Activated CD4-positive, alpha-beta memory T cell treated with anti-CD3 and anti-CD28 coated beads for 36 hours (primary cell): ENCODE data around the gene ZMIZ1. TPM values are rescaled to one million over a fixed set of nuclear protein-coding genes. Genes with fewer than 3 reads are reported as not detected.

ENCODE experiments used
- CTCF ChIA-PET: fragments of 350-600 bp; sonication (Branson Sonifier 250); formaldehyde crosslinking; loops from one replicate; lab custom pipeline; 2021; ENCODE audit warnings: antibody characterized with exemption, inconsistent platforms; lab: Charles Lee
- POLR2A ChIA-PET: fragments of 350-600 bp; sonication (Branson Sonifier 250); formaldehyde crosslinking; loops from one replicate; lab custom pipeline; 2021; ENCODE audit warnings: antibody characterized with exemption; lab: Charles Lee
- DNase-seq: peaks from one replicate; pipeline ENCODE4 v3.0.0-alpha.2; 2020
- H3K27ac Mint-ChIP-seq: one replicate; pipeline ENCODE4 v1.8.0; 2021; ENCODE audit warnings: mixed read lengths
- H3K27me3 Mint-ChIP-seq: one replicate; pipeline ENCODE4 v1.8.0; 2021; ENCODE audit warnings: mixed read lengths
- H3K36me3 Mint-ChIP-seq: one replicate; pipeline ENCODE4 v1.8.0; 2021; ENCODE audit warnings: mixed read lengths
- H3K4me1 Mint-ChIP-seq: one replicate; pipeline ENCODE4 v1.8.0; 2021; ENCODE audit warnings: low read depth, mixed read lengths
- H3K4me3 Mint-ChIP-seq: one replicate; pipeline ENCODE4 v1.8.0; 2021; ENCODE audit warnings: mild to moderate bottlenecking, mixed read lengths
- H3K9me3 Mint-ChIP-seq: one replicate; pipeline ENCODE4 v1.8.0; 2021; ENCODE audit warnings: mixed read lengths
- intact Hi-C: fragments of 100-400 bp; cut with micrococcal nuclease; formaldehyde crosslinking; loops from one replicate; pipeline ENCODE4 v1.15.1; 2023
- total RNA-seq, 2 experiments: library from RNA; stranded (reverse); gene quantifications; one replicate each; pipeline ENCODE4 v1.2.3, GENCODE V29; 2021

The ZMIZ1 gene
- total RNA-seq, 2 experiments from 2014 or later: 28.5 to 29.2 TPM

- peaks cover 20% of the 10 kb centered on the region for H3K4me1 Mint-ChIP-seq
- ChIA-PET POLR2A (no interaction called here), CTCF (interaction anchor here (0.8 kb wide), 1 partner anchor 113 kb away, joined by 3 read pairs; no protein-coding TSS in a partner anchor)
- no peaks in the 10 kb centered on the region for H3K9me3 Mint-ChIP-seq
- H3K27me3 Mint-ChIP-seq: no peaks in the 10 kb centered on the region
- no peaks in the 10 kb centered on the region for H3K36me3 Mint-ChIP-seq
- no peak overlapping the region for H3K27ac Mint-ChIP-seq
- no peak for DNase-seq
- no peak overlapping the region for H3K4me3 Mint-ChIP-seq
- intact Hi-C loops: no loop called here
Measured at GRCh38 chr10:79262131-79262530, 193.4 kb downstream of the ZMIZ1 start.

- H3K27me3 Mint-ChIP-seq: no peaks in the 10 kb centered on the region
- no peak for DNase-seq
- CTCF ChIA-PET: no interaction called here
- POLR2A ChIA-PET: no interaction called here
- H3K27ac Mint-ChIP-seq: no peak overlapping the region
- H3K36me3 Mint-ChIP-seq: no peaks in the 10 kb centered on the region
- intact Hi-C loops: no loop called here
- no peak overlapping the region for H3K4me3 Mint-ChIP-seq
- no peaks in the 10 kb centered on the region for H3K9me3 Mint-ChIP-seq
- peaks cover 21% of the 10 kb centered on the region for H3K4me1 Mint-ChIP-seq
Measured at GRCh38 chr10:79262959-79263746, 194.4 kb downstream of the ZMIZ1 start.

GRCh38 chr10:79263939-79264338 is 195.2 kb downstream of the ZMIZ1 start:
- Mint-ChIP-seq H3K27me3 (no peaks in the 10 kb centered on the region), H3K4me3 (no peak overlapping the region), H3K9me3 (no peaks in the 10 kb centered on the region), H3K36me3 (no peaks in the 10 kb centered on the region), H3K4me1 (peaks cover 25% of the 10 kb centered on the region), H3K27ac (no peak overlapping the region)
- intact Hi-C loops: no loop called here
- no peak for DNase-seq
- ChIA-PET POLR2A (no interaction called here), CTCF (no interaction called here)

DNA sequence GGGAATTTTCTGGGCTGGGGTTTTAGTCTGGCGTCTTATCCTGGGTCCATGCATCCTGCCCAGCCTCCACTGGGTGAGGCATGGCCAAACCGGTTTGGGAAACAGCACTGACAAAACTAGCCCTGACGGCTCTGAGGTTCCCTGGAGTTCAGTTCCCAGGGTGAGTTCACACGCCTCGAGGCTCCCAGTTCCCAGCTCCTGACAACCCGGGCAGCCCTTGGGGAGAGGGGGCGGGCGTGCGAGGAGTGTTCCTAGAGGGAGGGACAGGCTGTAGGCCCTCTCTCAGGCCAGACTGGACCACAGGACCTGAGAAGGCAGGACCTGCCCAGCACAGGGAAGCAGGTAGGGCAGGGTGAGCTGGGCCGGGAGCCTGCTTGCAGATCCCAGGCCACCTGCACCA is 196.2 kb downstream of the ZMIZ1 start:
- DNase-seq: no peak
- CTCF ChIA-PET: no interaction called here
- H3K9me3 Mint-ChIP-seq: no peaks in the 10 kb centered on the region
- intact Hi-C loops: no loop called here
- no peaks in the 10 kb centered on the region for H3K36me3 Mint-ChIP-seq
- H3K4me1 Mint-ChIP-seq: peaks cover 24% of the 10 kb centered on the region
- no peaks in the 10 kb centered on the region for H3K27me3 Mint-ChIP-seq
- POLR2A ChIA-PET: interaction anchor here (0.8 to 1.8 kb wide), 2 partner anchors 21 to 44 kb away, joined by 3 to 4 read pairs; no protein-coding TSS in a partner anchor
- H3K27ac Mint-ChIP-seq: no peak overlapping the region
- H3K4me3 Mint-ChIP-seq: no peak overlapping the region

- ChIA-PET POLR2A (interaction anchor here (1.3 to 1.8 kb wide), 2 partner anchors 18 to 22 kb away, joined by 3 to 4 read pairs; no protein-coding TSS in a partner anchor), CTCF (no interaction called here)
- H3K27me3 Mint-ChIP-seq: no peaks in the 10 kb centered on the region
- H3K27ac Mint-ChIP-seq: peak overlapping the region; percentile 4
- H3K4me1 Mint-ChIP-seq: peaks cover 23% of the 10 kb centered on the region
- H3K9me3 Mint-ChIP-seq: no peaks in the 10 kb centered on the region
- intact Hi-C loops: loop anchor here (1.0 to 2.0 kb wide), 3 partner anchors 17 to 24 kb away; no protein-coding TSS in a partner anchor
- DNase-seq: peak; percentile 69
- H3K36me3 Mint-ChIP-seq: no peaks in the 10 kb centered on the region
- H3K4me3 Mint-ChIP-seq: no peak overlapping the region
Measured at GRCh38 chr10:79266084-79266483, 197.3 kb downstream of the ZMIZ1 start.

DNA sequence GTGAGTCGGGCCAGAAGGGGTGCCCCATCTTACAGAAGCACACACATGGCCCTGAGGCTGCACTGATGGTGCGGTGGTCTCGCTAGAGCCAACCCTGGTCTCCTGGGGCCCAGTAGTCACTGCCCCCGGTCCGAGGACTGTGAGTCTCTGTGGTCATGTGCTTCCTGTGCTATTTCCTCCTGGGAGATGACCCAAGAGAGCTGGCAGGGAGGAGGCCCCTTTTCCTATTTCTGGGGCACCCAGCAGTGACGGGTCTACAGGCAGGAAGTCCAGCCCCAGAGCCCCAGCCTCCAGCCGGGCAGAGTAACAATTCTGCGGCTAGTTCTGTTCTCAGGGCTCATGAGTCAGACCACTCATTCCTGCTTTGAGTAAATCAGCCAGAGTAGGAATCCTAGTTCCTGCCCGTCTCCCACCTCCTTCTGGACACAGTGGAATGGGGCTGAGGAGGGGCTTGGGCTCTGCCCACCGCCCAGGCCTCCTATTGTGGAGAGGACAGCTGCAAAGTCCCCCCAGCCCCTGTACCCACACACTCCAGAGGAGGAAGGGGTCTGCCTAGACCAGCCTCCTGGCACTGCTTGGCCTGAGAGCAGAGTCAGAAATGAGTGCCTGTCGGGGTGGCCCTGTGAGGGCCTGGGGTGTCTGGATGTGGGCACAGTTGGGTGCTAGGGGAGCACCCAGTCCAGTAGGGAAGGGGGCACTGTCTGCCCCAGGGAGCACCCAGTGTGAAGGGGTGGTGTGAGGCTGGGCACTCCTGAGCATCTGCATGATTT is 198.0 kb downstream of the ZMIZ1 start:
- ChIA-PET CTCF (no interaction called here), POLR2A (interaction anchor here (1.1 to 1.3 kb wide), 2 partner anchors 17 to 56 kb away, joined by 3 read pairs; no protein-coding TSS in a partner anchor)
- no peaks in the 10 kb centered on the region for H3K27me3 Mint-ChIP-seq
- H3K4me3 Mint-ChIP-seq: no peak overlapping the region
- intact Hi-C loops: loop anchor here (1.0 to 2.0 kb wide), 3 partner anchors 18 to 24 kb away; no protein-coding TSS in a partner anchor
- H3K4me1 Mint-ChIP-seq: peaks cover 23% of the 10 kb centered on the region
- peak overlapping the region; percentile 4 for H3K27ac Mint-ChIP-seq
- peak; percentile 67 for DNase-seq
- H3K36me3 Mint-ChIP-seq: no peaks in the 10 kb centered on the region
- no peaks in the 10 kb centered on the region for H3K9me3 Mint-ChIP-seq

- Mint-ChIP-seq H3K36me3 (no peaks in the 10 kb centered on the region), H3K4me1 (peaks cover 23% of the 10 kb centered on the region), H3K9me3 (no peaks in the 10 kb centered on the region), H3K27me3 (no peaks in the 10 kb centered on the region), H3K4me3 (no peak overlapping the region), H3K27ac (no peak overlapping the region)
- DNase-seq: no peak
- intact Hi-C loops: loop anchor here (2.0 kb wide), 1 partner anchor 19 kb away; no protein-coding TSS in a partner anchor
- POLR2A ChIA-PET: interaction anchor here (1.1 kb wide), 1 partner anchor 55 kb away, joined by 3 read pairs; no protein-coding TSS in a partner anchor
- CTCF ChIA-PET: no interaction called here
Measured at GRCh38 chr10:79267499-79267898, 198.7 kb downstream of the ZMIZ1 start.

DNA sequence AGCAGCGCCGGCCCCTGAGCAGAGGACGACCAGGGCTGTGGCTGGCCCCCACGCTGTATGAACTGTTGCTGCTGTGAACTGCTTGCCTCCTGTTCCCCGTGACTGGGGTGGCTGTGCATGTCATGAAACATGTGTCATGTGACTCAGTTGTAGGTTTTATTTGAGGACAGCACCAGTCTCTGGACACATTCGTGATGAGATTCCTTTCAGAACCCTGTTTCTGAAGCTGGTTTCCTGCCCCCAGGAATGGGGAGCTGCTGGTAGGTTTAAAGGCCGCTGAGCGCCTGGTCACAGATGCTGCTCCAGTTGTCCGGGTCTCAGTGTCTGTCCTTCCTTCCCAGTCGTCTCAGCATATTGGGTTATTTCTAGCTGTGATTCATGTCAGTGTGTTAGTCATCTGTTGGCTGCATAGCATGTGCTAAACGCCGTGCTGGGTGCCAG is 199.4 kb downstream of the ZMIZ1 start:
- Mint-ChIP-seq H3K4me3 (no peak overlapping the region), H3K27me3 (no peaks in the 10 kb centered on the region), H3K9me3 (no peaks in the 10 kb centered on the region), H3K4me1 (peaks cover 23% of the 10 kb centered on the region), H3K36me3 (no peaks in the 10 kb centered on the region), H3K27ac (no peak overlapping the region)
- CTCF ChIA-PET: no interaction called here
- POLR2A ChIA-PET: no interaction called here
- intact Hi-C loops: no loop called here
- no peak for DNase-seq

- H3K27ac Mint-ChIP-seq: no peak overlapping the region
- H3K4me3 Mint-ChIP-seq: no peak overlapping the region
- no peaks in the 10 kb centered on the region for H3K36me3 Mint-ChIP-seq
- CTCF ChIA-PET: no interaction called here
- peaks cover 23% of the 10 kb centered on the region for H3K4me1 Mint-ChIP-seq
- no peaks in the 10 kb centered on the region for H3K9me3 Mint-ChIP-seq
- intact Hi-C loops: no loop called here
- POLR2A ChIA-PET: no interaction called here
- no peak for DNase-seq
- no peaks in the 10 kb centered on the region for H3K27me3 Mint-ChIP-seq
Measured at GRCh38 chr10:79268742-79269141, 200.0 kb downstream of the ZMIZ1 start.

DNA sequence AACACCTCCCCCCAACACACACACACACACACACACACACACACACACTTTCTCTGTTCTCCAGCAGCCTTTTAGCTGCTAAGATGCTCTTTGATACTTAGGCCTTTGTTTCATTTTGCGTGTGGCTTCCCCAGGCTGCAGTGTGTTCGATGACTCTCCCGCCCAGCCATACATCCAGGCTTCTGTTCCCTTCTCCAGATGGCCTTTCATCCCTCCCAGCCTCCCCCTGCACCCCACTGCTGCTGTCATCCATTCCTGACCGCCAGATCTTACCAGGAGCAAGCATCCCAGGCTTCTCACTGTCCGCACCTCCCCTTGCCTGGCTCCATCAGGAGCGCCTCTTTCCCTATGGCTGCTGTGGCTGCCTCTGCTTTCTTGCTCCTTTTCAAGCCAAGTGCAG is 200.7 kb downstream of the ZMIZ1 start:
- Mint-ChIP-seq H3K27me3 (no peaks in the 10 kb centered on the region), H3K4me3 (no peak overlapping the region), H3K27ac (no peak overlapping the region), H3K9me3 (no peaks in the 10 kb centered on the region), H3K4me1 (peaks cover 23% of the 10 kb centered on the region), H3K36me3 (no peaks in the 10 kb centered on the region)
- intact Hi-C loops: no loop called here
- DNase-seq: no peak
- ChIA-PET POLR2A (no interaction called here), CTCF (no interaction called here)

GRCh38 chr10:79269969-79270368 is 201.2 kb downstream of the ZMIZ1 start:
- no peaks in the 10 kb centered on the region for H3K9me3 Mint-ChIP-seq
- ChIA-PET CTCF (no interaction called here), POLR2A (no interaction called here)
- no peak for DNase-seq
- H3K36me3 Mint-ChIP-seq: no peaks in the 10 kb centered on the region
- peaks cover 23% of the 10 kb centered on the region for H3K4me1 Mint-ChIP-seq
- intact Hi-C loops: no loop called here
- no peak overlapping the region for H3K4me3 Mint-ChIP-seq
- H3K27ac Mint-ChIP-seq: no peak overlapping the region
- no peaks in the 10 kb centered on the region for H3K27me3 Mint-ChIP-seq
